GM12878 (cell line): Measurements from ENCODE around the gene BCL2L13. TPM values are rescaled to one million over a fixed set of nuclear protein-coding genes. Genes with fewer than 3 reads are reported as not detected.

Source experiments
- ATAC-seq: fragments of 200-7000 bp; cut with Tn5 transposase; 3 replicates; pipeline ENCODE4 v1.9.1; 2020; ENCODE audit warnings: mild to moderate bottlenecking, moderate library complexity
- BruUV-seq: library from RNA; stranded (reverse); fragments of 400-500 nt; replicated peaks from 2 replicates; lab custom pipeline; 2021; lab: Mats Ljungman, UMichigan
- CTCF ChIA-PET: fragments of 300-600 bp; sonication (Branson Sonifier 250); formaldehyde crosslinking; extraction: SDS; loops from one replicate; lab custom pipeline; 2021; ENCODE audit warnings: inconsistent platforms; lab: Yijun Ruan, JAX
- POLR2A ChIA-PET: fragments of 350-600 bp; formaldehyde crosslinking; extraction: SDS; loops from one replicate; lab custom pipeline; 2021; ENCODE audit warnings: inconsistent platforms; lab: Charles Lee
- RAD21 ChIA-PET: fragments of 300-600 bp; sonication (Branson Sonifier 250); formaldehyde crosslinking; loops from one replicate; lab custom pipeline; 2023; ENCODE audit warnings: antibody characterized with exemption; ENCODE audit not compliant: unreplicated experiment; lab: Charles Lee
- SMC1A ChIA-PET: fragments of 300-600 bp; sonication (Branson Sonifier 250); formaldehyde crosslinking; loops from one replicate; lab custom pipeline; 2023; ENCODE audit not compliant: unreplicated experiment, uncharacterized antibody; lab: Charles Lee
- DNase-seq: peaks from one replicate; pipeline ENCODE4 v3.0.0-alpha.2; 2011; ENCODE audit warnings: low read depth, low spot score
- FAIRE-seq: peaks from 3 replicates; lab custom pipeline; 2011; peaks lifted over from hg19 to GRCh38; lab: Jason Lieb, UNC
- H2AFZ ChIP-seq: 2 replicates; pipeline ENCODE4 v1.6.0; 2011; ENCODE audit warnings: low read depth, low read length, control low read depth; ENCODE audit not compliant: control insufficient read depth
- H3K27ac ChIP-seq: 2 replicates; pipeline ENCODE4 v1.5.1; 2011; ENCODE audit warnings: control low read depth; ENCODE audit not compliant: control insufficient read depth, insufficient read depth
- H3K27me3 ChIP-seq, 2 experiments: replicated peaks in 1 of 2; 2 replicates each; pipeline versions ENCODE4 v1.6.0 to v1.6.1; 2011; ENCODE audit warnings: low read length in 1 of 2; ENCODE audit not compliant: control insufficient read depth in 2 of 2, insufficient read depth in 2 of 2
- H3K36me3 ChIP-seq, 2 experiments: 2 replicates each; pipeline ENCODE4 v1.5.1; 2011; ENCODE audit warnings: low read length in 1 of 2; ENCODE audit not compliant: control insufficient read depth in 2 of 2, insufficient read depth in 2 of 2
- H3K4me1 ChIP-seq: 2 replicates; pipeline ENCODE4 v1.6.1; 2011; ENCODE audit warnings: mild to moderate bottlenecking, low read length, moderate library complexity, mixed read lengths; ENCODE audit not compliant: control insufficient read depth, insufficient read depth
- H3K4me2 ChIP-seq: 2 replicates; pipeline ENCODE4 v1.6.0; 2011; ENCODE audit warnings: control low read depth; ENCODE audit not compliant: control insufficient read depth, insufficient read depth
- H3K4me3 ChIP-seq: fragments of 200-600 bp; sonication (generic); 2 replicates; pipeline ENCODE4 v1.5.1; 2016
- H3K79me2 ChIP-seq: 2 replicates; pipeline ENCODE4 v1.6.0; 2011; ENCODE audit warnings: low read length; ENCODE audit not compliant: control insufficient read depth, insufficient read depth
- H3K9ac ChIP-seq: 2 replicates; pipeline ENCODE4 v1.8.0; 2011; ENCODE audit warnings: low read length, control low read depth, mixed read lengths; ENCODE audit not compliant: control insufficient read depth, insufficient read depth
- H3K9me3 ChIP-seq: replicated peaks from 3 replicates; pipeline ENCODE4 v1.5.1; 2011; ENCODE audit warnings: mild to moderate bottlenecking, low read length; ENCODE audit not compliant: control insufficient read depth, insufficient read depth
- H4K20me1 ChIP-seq: 2 replicates; pipeline ENCODE4 v1.6.0; 2011; ENCODE audit not compliant: control insufficient read depth, insufficient read depth
- EP300 ChIP-seq, 2 experiments: fragments of 150-350 bp in 1 of 2; IDR thresholded peaks; 2 replicates each; pipeline ENCODE4 v1.6.1; 2011 to 2012; ENCODE audit warnings: low read depth in 2 of 2, low read length in 2 of 2, borderline replicate concordance in 1 of 2, improper control_type of control experiment in 1 of 2, inconsistent platforms in 1 of 2; ENCODE audit not compliant: control insufficient read depth in 1 of 2
- IKZF1 ChIP-seq: fragments of 450-650 bp; conservative IDR thresholded peaks from 2 replicates; pipeline ENCODE4 v1.6.1; 2017; ENCODE audit warnings: antibody characterized with exemption, mild to moderate bottlenecking
- IKZF2 ChIP-seq, 2 experiments: fragments of 450-650 bp; IDR thresholded peaks; 2 replicates each; pipeline ENCODE4 v1.6.1; 2017; ENCODE audit warnings: mild to moderate bottlenecking in 2 of 2, moderate library complexity in 2 of 2
- MXI1 ChIP-seq: fragments of 150-350 bp; IDR thresholded peaks from 2 replicates; pipeline ENCODE4 v1.6.1; 2011; ENCODE audit warnings: low read depth, mild to moderate bottlenecking, inconsistent platforms, low read length, improper control_type of control experiment
- NFIC ChIP-seq: IDR thresholded peaks from 2 replicates; pipeline ENCODE4 v1.6.1; 2012; ENCODE audit warnings: low read depth, mild to moderate bottlenecking, inconsistent platforms, low read length, moderate library complexity
- POLR2A ChIP-seq: IDR thresholded peaks from 2 replicates; pipeline ENCODE4 v1.6.1; 2011; ENCODE audit warnings: low read depth, mild to moderate bottlenecking, low read length
- SRF ChIP-seq, 2 experiments: IDR thresholded peaks; 2 replicates each; pipeline ENCODE4 v1.6.1; 2011; ENCODE audit warnings: low read depth in 2 of 2, low read length in 2 of 2, mild to moderate bottlenecking in 1 of 2, moderate library complexity in 1 of 2
- ZNF217 ChIP-seq: fragments of 450-650 bp; IDR thresholded peaks from 2 replicates; pipeline ENCODE4 v1.6.1; 2017; ENCODE audit warnings: antibody characterized with exemption, mild to moderate bottlenecking
- WGBS: methylation state at CpG from one replicate; pipeline ENCODE4 v1.1.6; 2016; ENCODE audit warnings: low lambda C conversion rate; ENCODE audit not compliant: insufficient replicate concordance, insufficient coverage; ENCODE audit errors: missing lambda C conversion rate; 5-methylcytosine and 5-hydroxymethylcytosine counted together
- in situ Hi-C: fragments of 300-500 bp; cut with MboI; formaldehyde crosslinking; loops from 9 replicates; pipeline ENCODE4 v1.14.3; 2018; ENCODE audit warnings: mixed read lengths
- intact Hi-C: fragments of 100-400 bp; cut with micrococcal nuclease; formaldehyde crosslinking; loops from one replicate; pipeline ENCODE4 v1.14.2; 2022; ENCODE audit not compliant: unreplicated experiment
- polyA plus RNA-seq, 11 experiments: library from polyadenylated mRNA; depleted of rRNA in 4 of 11; unstranded in 6 of 11; stranded (reverse) in 5 of 11; fragments of >200 nt; fragmentation: Nextera tagmentation in 4 of 11; fragmentation: Illumina TruSeq in 1 of 11; extraction: Ambion mirVana in 4 of 11; extraction: Trizol in 1 of 11; gene quantifications; 1 replicate in 1 of 11; 2 replicates in 10 of 11; pipeline versions ENCODE4 v1.2.1 to v1.2.3, GENCODE V29; 2011 to 2016; ENCODE audit warnings: inconsistent platforms in 2 of 11, missing spikeins in 2 of 11, low read depth in 1 of 11
- total RNA-seq, 4 experiments: library from RNA; depleted of rRNA in 3 of 4; stranded (reverse); fragments of >200 nt in 3 of 4; fragmentation: Illumina TruSeq in 1 of 4; extraction: Trizol in 1 of 4; gene quantifications; 2 replicates each; pipeline versions ENCODE4 v1.2.1 to v1.2.3, GENCODE V29; 2013 to 2021
- TF ChIP-seq, protein P1 (sequence below): IDR thresholded peaks from 2 replicates; pipeline ENCODE4 v1.6.1; 2012; ENCODE audit warnings: mild to moderate bottlenecking, low read depth, low read length
- TF ChIP-seq, protein P2 (sequence below): fragments of 450-650 bp; IDR thresholded peaks from 2 replicates; pipeline ENCODE4 v1.6.1; 2016; ENCODE audit warnings: mild to moderate bottlenecking, moderate library complexity, borderline replicate concordance
- TF ChIP-seq, protein P3 (sequence below): fragments of 450-650 bp; IDR thresholded peaks from 2 replicates; pipeline ENCODE4 v1.6.1; 2018; ENCODE audit warnings: borderline replicate concordance, mild to moderate bottlenecking; ENCODE audit not compliant: partially characterized antibody

The BCL2L13 gene
- total and polyA plus RNA-seq, 10 of the 15 experiments (the other 5 are each of a cell fraction or from before 2014, with no cell fraction given), result 18.6 to 30.6 (median 28.2) TPM

DNA sequence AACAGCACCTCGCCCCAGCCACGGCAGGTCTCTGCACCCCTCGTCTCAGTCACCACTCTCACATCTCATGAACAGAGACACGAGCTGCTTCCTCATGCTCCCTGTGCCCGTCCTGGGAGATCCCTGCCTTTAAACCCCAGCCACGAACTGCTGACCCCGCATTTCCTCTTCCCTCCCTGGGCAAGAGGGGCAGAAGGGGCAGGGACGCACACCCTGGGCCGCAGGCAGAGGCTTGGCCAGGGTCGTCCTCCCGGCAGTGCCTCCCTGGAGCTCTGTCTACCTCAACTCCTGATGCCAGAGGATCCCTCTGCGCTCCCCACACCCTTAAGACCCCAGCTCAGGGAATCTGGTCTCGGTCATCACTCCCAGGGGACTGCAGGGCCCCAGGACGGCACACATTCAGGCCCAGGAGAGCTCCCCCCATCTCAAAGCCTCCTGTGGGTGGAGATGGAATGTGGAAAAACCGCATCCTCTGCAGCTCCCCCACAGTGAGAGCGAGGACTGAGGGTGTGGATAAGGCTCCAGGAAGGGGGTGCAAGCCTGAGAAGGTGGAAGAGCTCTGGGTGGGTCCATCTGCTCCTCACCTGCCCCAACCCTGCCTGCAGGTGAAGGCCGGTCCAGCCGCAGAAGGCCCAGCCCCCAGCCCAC is 134.5 kb downstream of the BCL2L13 start:
- DNase-seq (no peak), FAIRE-seq (no peak), ATAC-seq (peak; percentile 13)
- Histone ChIP-seq H3K4me3 (peak overlapping the region; percentile 83), H3K79me2 (peaks cover 62% of the 10 kb centered on the region), H3K9me3 (no peaks in the 10 kb centered on the region), H3K4me2 (peak overlapping the region; percentile 70), H4K20me1 (peaks cover 12% of the 10 kb centered on the region; the same call in 1 of the 2 replicates), H3K27ac (peak overlapping the region; percentile 69), H3K9ac (peak overlapping the region; percentile 84), H2AFZ (no peak overlapping the region), H3K27me3 (no peaks in the 10 kb centered on the region), H3K36me3 (peaks cover 0 to 6% of the 10 kb centered on the region in 2 experiments; a peak in 2 of 4 replicates), H3K4me1 (peaks cover 46% of the 10 kb centered on the region)
- intact Hi-C loops, result loop anchor here (10.0 kb wide), 1 partner anchor 222 kb away; no protein-coding TSS in a partner anchor
- ChIA-PET SMC1A (interaction anchor here (1.1 to 2.6 kb wide), 6 partner anchors 8 to 27 kb away, joined by 3 to 10 read pairs (median 4); no protein-coding TSS in a partner anchor), CTCF (interaction anchor here (0.6 to 5.1 kb wide), 11 partner anchors 12 to 332 kb away, joined by 3 to 47 read pairs (median 6); no protein-coding TSS in a partner anchor), RAD21 (interaction anchor here (0.6 to 6.1 kb wide), 16 partner anchors 8 to 1923 kb away, joined by 3 to 29 read pairs (median 3); no protein-coding TSS in a partner anchor), POLR2A (interaction anchor here (0.6 to 3.6 kb wide), 4 partner anchors 9 to 109 kb away, joined by 3 to 32 read pairs (median 6); no protein-coding TSS in a partner anchor)
- WGBS, result 5% methylated on average over 18 of the region's 18 CpGs
- BruUV-seq, result no TSS peak
- in situ Hi-C loops, result no loop called here
- TF ChIP-seq, protein P1, sequence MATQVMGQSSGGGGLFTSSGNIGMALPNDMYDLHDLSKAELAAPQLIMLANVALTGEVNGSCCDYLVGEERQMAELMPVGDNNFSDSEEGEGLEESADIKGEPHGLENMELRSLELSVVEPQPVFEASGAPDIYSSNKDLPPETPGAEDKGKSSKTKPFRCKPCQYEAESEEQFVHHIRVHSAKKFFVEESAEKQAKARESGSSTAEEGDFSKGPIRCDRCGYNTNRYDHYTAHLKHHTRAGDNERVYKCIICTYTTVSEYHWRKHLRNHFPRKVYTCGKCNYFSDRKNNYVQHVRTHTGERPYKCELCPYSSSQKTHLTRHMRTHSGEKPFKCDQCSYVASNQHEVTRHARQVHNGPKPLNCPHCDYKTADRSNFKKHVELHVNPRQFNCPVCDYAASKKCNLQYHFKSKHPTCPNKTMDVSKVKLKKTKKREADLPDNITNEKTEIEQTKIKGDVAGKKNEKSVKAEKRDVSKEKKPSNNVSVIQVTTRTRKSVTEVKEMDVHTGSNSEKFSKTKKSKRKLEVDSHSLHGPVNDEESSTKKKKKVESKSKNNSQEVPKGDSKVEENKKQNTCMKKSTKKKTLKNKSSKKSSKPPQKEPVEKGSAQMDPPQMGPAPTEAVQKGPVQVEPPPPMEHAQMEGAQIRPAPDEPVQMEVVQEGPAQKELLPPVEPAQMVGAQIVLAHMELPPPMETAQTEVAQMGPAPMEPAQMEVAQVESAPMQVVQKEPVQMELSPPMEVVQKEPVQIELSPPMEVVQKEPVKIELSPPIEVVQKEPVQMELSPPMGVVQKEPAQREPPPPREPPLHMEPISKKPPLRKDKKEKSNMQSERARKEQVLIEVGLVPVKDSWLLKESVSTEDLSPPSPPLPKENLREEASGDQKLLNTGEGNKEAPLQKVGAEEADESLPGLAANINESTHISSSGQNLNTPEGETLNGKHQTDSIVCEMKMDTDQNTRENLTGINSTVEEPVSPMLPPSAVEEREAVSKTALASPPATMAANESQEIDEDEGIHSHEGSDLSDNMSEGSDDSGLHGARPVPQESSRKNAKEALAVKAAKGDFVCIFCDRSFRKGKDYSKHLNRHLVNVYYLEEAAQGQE, result no peak
- TF ChIP-seq IKZF1, result peak; percentile 49; the same call in 1 of the 2 replicates
- TF ChIP-seq, protein P2, sequence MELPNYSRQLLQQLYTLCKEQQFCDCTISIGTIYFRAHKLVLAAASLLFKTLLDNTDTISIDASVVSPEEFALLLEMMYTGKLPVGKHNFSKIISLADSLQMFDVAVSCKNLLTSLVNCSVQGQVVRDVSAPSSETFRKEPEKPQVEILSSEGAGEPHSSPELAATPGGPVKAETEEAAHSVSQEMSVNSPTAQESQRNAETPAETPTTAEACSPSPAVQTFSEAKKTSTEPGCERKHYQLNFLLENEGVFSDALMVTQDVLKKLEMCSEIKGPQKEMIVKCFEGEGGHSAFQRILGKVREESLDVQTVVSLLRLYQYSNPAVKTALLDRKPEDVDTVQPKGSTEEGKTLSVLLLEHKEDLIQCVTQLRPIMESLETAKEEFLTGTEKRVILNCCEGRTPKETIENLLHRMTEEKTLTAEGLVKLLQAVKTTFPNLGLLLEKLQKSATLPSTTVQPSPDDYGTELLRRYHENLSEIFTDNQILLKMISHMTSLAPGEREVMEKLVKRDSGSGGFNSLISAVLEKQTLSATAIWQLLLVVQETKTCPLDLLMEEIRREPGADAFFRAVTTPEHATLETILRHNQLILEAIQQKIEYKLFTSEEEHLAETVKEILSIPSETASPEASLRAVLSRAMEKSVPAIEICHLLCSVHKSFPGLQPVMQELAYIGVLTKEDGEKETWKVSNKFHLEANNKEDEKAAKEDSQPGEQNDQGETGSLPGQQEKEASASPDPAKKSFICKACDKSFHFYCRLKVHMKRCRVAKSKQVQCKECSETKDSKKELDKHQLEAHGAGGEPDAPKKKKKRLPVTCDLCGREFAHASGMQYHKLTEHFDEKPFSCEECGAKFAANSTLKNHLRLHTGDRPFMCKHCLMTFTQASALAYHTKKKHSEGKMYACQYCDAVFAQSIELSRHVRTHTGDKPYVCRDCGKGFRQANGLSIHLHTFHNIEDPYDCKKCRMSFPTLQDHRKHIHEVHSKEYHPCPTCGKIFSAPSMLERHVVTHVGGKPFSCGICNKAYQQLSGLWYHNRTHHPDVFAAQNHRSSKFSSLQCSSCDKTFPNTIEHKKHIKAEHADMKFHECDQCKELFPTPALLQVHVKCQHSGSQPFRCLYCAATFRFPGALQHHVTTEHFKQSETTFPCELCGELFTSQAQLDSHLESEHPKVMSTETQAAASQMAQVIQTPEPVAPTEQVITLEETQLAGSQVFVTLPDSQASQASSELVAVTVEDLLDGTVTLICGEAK, result no peak
- no peak for TF ChIP-seq NFIC
- no peak for TF ChIP-seq ZNF217
- TF ChIP-seq, protein P3, sequence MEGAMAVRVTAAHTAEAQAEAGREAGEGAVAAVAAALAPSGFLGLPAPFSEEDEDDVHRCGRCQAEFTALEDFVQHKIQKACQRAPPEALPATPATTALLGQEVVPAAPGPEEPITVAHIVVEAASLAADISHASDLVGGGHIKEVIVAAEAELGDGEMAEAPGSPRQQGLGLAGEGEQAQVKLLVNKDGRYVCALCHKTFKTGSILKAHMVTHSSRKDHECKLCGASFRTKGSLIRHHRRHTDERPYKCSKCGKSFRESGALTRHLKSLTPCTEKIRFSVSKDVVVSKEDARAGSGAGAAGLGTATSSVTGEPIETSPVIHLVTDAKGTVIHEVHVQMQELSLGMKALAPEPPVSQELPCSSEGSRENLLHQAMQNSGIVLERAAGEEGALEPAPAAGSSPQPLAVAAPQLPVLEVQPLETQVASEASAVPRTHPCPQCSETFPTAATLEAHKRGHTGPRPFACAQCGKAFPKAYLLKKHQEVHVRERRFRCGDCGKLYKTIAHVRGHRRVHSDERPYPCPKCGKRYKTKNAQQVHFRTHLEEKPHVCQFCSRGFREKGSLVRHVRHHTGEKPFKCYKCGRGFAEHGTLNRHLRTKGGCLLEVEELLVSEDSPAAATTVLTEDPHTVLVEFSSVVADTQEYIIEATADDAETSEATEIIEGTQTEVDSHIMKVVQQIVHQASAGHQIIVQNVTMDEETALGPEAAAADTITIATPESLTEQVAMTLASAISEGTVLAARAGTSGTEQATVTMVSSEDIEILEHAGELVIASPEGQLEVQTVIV, result no peak
- TF ChIP-seq EP300 (IDR thresholded peaks at IDR 0.05; ENCODE audit: borderline replicate concordance in 1 of 2, control insufficient read depth in 1 of 2, low read depth in 2 of 2, low read length in 2 of 2), result no peak
- peak in 1 of 2 experiments; percentile 21; a peak in 2 of 4 replicates for TF ChIP-seq IKZF2 (IDR thresholded peaks at IDR 0.05)
- peak; percentile 40; the same call in 1 of the 2 replicates for TF ChIP-seq POLR2A
- no peak; the same call in 1 of the 2 replicates for TF ChIP-seq MXI1
- TF ChIP-seq SRF (IDR thresholded peaks at IDR 0.05; ENCODE audit: low read depth in 2 of 2, low read length in 2 of 2), result no peak
